Type B pancreatic cell (in vitro differentiated cells): Measurements from ENCODE around the gene PDE8B. TPM values are rescaled to one million over a fixed set of nuclear protein-coding genes. Genes with fewer than 3 reads are reported as not detected.

ENCODE experiments used
- DNase-seq: peaks from one replicate; pipeline ENCODE4 v3.0.0; 2021; ENCODE audit warnings: mixed read lengths; ENCODE audit not compliant: unreplicated experiment; ENCODE audit errors: extremely low spot score
- H3K27ac Mint-ChIP-seq: 2 replicates; pipeline ENCODE4 v1.8.0; 2021; ENCODE audit warnings: mild to moderate bottlenecking, mixed read lengths
- H3K27me3 Mint-ChIP-seq: 2 replicates; pipeline ENCODE4 v1.8.0; 2021; ENCODE audit warnings: mixed read lengths
- H3K36me3 Mint-ChIP-seq: 2 replicates; pipeline ENCODE4 v1.8.0; 2021; ENCODE audit warnings: mixed read lengths
- H3K4me1 Mint-ChIP-seq: one replicate; pipeline ENCODE4 v1.8.0; 2021; ENCODE audit warnings: mixed read lengths; ENCODE audit not compliant: unreplicated experiment
- H3K4me3 Mint-ChIP-seq: 2 replicates; pipeline ENCODE4 v1.8.0; 2021; ENCODE audit warnings: mild to moderate bottlenecking, mixed read lengths
- H3K9me3 Mint-ChIP-seq: 2 replicates; pipeline ENCODE4 v1.8.0; 2021; ENCODE audit warnings: mixed read lengths
- total RNA-seq: library from RNA; stranded (reverse); gene quantifications from 2 replicates; pipeline ENCODE4 v1.2.1, GENCODE V29; 2021; ENCODE audit warnings: low replicate concordance
- TF ChIP-seq, protein P1 (sequence below): fragments of 200-600 bp; sonication (generic); conservative IDR thresholded peaks from 2 replicates; pipeline ENCODE4 v1.5.0; 2021; ENCODE audit warnings: antibody characterized with exemption, mild to moderate bottlenecking

The PDE8B gene
- total RNA-seq, 1 donor from 2014 or later: 16.7 TPM

DNA sequence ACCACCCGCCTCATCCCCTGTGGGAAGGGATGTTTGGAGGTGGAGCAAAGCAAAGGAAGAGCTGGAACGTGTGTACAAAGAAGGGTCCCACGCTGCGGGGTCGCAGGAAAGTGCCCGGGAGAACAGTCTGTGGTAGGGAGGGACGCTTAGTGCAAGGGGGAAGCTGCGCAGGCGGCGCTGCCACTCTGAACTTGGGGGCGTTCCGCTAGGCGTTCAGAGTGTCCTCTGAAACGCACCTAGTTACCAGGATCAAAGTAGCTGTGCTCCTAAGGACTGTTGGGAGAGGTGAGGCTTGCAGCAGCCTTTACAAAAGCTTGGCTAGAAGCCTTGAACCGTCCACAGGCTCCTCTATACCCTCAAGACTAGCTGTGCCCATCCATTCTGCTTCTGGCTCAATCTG, 29.3 kb upstream of the PDE8B start:
- no peak overlapping the region for H3K27ac Mint-ChIP-seq
- no peaks in the 10 kb centered on the region for H3K4me1 Mint-ChIP-seq
- peaks cover 50% of the 10 kb centered on the region for H3K27me3 Mint-ChIP-seq
- H3K36me3 Mint-ChIP-seq: no peaks in the 10 kb centered on the region
- peak overlapping the region; percentile 85 for H3K4me3 Mint-ChIP-seq
- no peaks in the 10 kb centered on the region for H3K9me3 Mint-ChIP-seq
- no peak for DNase-seq
- TF ChIP-seq, protein P1, sequence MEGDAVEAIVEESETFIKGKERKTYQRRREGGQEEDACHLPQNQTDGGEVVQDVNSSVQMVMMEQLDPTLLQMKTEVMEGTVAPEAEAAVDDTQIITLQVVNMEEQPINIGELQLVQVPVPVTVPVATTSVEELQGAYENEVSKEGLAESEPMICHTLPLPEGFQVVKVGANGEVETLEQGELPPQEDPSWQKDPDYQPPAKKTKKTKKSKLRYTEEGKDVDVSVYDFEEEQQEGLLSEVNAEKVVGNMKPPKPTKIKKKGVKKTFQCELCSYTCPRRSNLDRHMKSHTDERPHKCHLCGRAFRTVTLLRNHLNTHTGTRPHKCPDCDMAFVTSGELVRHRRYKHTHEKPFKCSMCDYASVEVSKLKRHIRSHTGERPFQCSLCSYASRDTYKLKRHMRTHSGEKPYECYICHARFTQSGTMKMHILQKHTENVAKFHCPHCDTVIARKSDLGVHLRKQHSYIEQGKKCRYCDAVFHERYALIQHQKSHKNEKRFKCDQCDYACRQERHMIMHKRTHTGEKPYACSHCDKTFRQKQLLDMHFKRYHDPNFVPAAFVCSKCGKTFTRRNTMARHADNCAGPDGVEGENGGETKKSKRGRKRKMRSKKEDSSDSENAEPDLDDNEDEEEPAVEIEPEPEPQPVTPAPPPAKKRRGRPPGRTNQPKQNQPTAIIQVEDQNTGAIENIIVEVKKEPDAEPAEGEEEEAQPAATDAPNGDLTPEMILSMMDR: no peak

GRCh38 chr5:77181596-77182304, 28.7 kb upstream of the PDE8B start:
- H3K9me3 Mint-ChIP-seq: no peaks in the 10 kb centered on the region
- no peaks in the 10 kb centered on the region for H3K36me3 Mint-ChIP-seq
- H3K27me3 Mint-ChIP-seq: peaks cover 50% of the 10 kb centered on the region
- H3K4me3 Mint-ChIP-seq: peak overlapping the region; percentile 85
- TF ChIP-seq, protein P1: no peak
- no peak for DNase-seq
- no peaks in the 10 kb centered on the region for H3K4me1 Mint-ChIP-seq
- H3K27ac Mint-ChIP-seq: peak overlapping the region; percentile 36

- Mint-ChIP-seq H3K27ac (no peak overlapping the region), H3K9me3 (no peaks in the 10 kb centered on the region), H3K4me1 (no peaks in the 10 kb centered on the region), H3K36me3 (no peaks in the 10 kb centered on the region), H3K4me3 (peak overlapping the region; percentile 85), H3K27me3 (peaks cover 49% of the 10 kb centered on the region)
- DNase-seq: no peak
- TF ChIP-seq, protein P1: no peak
These were observed 28.1 kb upstream of the PDE8B start for GRCh38 chr5:77182367-77182766.

DNA sequence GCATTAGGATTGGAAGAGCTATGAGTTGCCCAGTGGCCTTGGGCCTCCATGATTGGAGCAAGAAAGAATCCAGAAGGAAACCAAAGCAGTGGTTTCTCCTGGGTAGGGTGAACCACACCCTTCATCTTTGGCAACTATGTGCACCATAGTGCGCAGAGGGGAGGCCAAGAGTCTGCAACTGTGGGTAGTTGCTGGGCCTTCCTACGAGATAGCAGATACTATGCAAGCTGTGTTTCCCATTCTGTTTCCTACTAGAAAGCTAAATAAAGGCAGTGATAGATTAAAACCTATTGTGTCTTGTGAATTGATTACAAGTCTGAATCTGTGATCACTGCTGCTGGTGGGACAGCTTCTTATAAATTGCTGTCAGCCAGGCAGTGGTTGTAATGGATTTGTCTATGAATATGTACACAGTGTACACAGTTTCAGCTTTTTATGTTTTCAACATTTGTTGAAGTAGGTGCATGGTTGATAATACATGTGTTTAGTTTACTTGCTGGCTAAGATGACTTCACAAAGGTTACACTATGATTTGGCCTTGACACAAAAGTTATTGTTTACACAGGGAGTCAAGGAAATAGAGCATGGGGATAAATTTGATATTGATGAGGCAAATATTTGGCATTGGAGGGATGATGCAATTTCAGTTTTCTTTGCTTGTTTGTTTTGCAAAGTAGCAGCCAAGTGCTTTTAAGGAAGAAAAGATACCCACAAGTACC, 23.7 kb upstream of the PDE8B start:
- H3K9me3 Mint-ChIP-seq: no peaks in the 10 kb centered on the region
- H3K36me3 Mint-ChIP-seq: no peaks in the 10 kb centered on the region
- peaks cover 25% of the 10 kb centered on the region for H3K27me3 Mint-ChIP-seq
- H3K4me3 Mint-ChIP-seq: no peak overlapping the region
- TF ChIP-seq, protein P1: no peak
- DNase-seq: no peak
- no peaks in the 10 kb centered on the region for H3K4me1 Mint-ChIP-seq
- H3K27ac Mint-ChIP-seq: no peak overlapping the region

DNA sequence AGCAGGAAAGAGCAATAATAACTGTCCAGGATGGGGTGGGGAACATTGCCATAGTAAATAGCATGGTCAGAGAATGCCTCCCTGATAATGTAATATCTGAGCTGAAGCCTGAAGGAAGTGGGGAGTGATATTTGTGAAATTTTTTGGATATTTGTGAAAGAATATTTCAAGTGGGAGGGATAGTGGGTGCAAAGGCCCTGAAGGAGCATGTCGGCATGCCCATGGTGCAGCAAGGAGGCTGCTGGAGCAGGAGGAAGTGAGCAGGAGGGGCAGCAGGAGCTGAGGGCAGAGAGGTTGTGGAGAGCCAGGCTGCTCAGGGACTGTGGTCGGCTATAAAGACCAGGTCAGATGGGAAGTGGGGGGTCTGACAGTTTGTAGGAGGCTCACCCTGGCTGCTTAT, 21.1 kb upstream of the PDE8B start:
- no peak for DNase-seq
- H3K36me3 Mint-ChIP-seq: peaks cover 5% of the 10 kb centered on the region
- no peak overlapping the region for H3K27ac Mint-ChIP-seq
- H3K27me3 Mint-ChIP-seq: peaks cover 13% of the 10 kb centered on the region
- H3K9me3 Mint-ChIP-seq: peaks cover under 1% of the 10 kb centered on the region
- H3K4me3 Mint-ChIP-seq: no peak overlapping the region
- TF ChIP-seq, protein P1: no peak
- no peaks in the 10 kb centered on the region for H3K4me1 Mint-ChIP-seq
